Body of pancreas (tissue), 4 donors: ENCODE measurements around the gene LAPTM5.

Experiments
- POLR2A ChIP-seq, 3 donors: fragments of 450-650 bp; IDR thresholded peaks; one replicate each; pipeline ENCODE4 v1.6.1; 2016; ENCODE audit warnings: antibody characterized with exemption in 3 of 3, mild to moderate bottlenecking in 2 of 3
- TF ChIP-seq, protein P1 (sequence below), 7 experiments: fragments of 450-650 bp in 4 of 7; fragments of 200-600 bp in 3 of 7; sonication (generic) in 3 of 7; IDR thresholded peaks; one replicate each; pipeline ENCODE4 v1.5.1; 2016 to 2019; ENCODE audit warnings: antibody characterized with exemption in 7 of 7

DNA sequence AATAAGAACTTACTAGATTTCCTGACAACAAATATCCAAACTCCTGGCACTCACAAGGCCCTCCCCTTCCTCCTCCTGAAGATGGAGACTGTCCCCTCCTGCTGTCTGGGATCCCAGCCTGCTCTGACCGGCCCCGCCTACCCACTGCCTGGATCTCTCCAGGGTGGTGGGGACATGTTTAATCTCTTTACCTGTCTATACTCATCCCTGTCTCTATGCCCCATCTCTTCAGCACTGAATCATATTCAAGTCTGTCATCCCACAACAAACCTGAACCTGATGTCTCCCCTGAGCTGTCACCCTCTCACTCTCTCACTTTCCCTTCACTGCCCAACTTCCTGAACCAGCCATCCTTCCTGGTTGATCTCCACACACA lies 56.3 kb downstream of the LAPTM5 start:
- TF ChIP-seq, protein P1, sequence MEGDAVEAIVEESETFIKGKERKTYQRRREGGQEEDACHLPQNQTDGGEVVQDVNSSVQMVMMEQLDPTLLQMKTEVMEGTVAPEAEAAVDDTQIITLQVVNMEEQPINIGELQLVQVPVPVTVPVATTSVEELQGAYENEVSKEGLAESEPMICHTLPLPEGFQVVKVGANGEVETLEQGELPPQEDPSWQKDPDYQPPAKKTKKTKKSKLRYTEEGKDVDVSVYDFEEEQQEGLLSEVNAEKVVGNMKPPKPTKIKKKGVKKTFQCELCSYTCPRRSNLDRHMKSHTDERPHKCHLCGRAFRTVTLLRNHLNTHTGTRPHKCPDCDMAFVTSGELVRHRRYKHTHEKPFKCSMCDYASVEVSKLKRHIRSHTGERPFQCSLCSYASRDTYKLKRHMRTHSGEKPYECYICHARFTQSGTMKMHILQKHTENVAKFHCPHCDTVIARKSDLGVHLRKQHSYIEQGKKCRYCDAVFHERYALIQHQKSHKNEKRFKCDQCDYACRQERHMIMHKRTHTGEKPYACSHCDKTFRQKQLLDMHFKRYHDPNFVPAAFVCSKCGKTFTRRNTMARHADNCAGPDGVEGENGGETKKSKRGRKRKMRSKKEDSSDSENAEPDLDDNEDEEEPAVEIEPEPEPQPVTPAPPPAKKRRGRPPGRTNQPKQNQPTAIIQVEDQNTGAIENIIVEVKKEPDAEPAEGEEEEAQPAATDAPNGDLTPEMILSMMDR (IDR thresholded peaks at IDR 0.05) = no peak
- TF ChIP-seq POLR2A (IDR thresholded peaks at IDR 0.05) = no peak
